HG02642 (cell line): ENCODE measurements around the gene ZNF800.
A peak's percentile ranks its signal among the peaks of the same experiment; 100 is the strongest.

Experiments used
- ATAC-seq: cut with Tn5 transposase; IDR thresholded peaks from one replicate; pipeline ENCODE4 v1.9.1; 2021; ENCODE audit warnings: mild to moderate bottlenecking; ENCODE audit not compliant: unreplicated experiment, poor library complexity

ZNF800 gene

DNA sequence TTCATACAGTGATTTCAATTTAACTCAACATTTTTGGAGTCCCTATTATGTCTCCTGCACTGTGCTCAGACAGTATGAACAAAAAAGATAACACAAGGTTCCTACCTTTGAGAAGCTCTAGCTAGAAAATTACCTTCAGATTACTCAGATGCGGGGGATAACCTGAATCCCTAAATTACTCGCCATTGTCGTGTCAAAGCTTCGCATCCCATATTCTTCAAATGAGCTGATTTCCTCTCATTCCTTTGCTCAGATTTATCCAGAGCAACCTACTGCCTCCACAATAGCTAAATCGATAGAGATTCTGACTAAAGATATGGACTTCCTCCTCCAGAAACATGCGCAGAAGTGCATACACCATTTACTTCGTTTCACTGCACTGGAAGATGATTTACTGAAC is 42.6 kb downstream of the ZNF800 start:
- ATAC-seq: no peak

DNA sequence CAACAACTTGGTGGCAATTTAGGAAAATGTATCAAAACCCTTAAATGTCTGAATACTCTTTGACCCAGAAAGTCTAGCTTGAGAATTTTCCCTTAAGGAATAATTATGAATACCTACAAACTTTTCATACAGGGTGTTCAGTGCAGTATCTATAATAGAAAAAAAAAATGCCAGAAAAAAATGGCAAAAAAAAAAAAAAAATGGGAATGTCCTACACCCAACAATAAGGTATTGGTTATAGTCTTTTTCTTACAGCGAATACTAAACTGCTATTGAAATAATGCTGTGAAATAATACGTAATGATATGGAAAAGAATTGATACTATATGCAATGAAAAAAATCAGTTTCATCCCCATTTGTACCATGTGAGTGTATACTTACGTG is 44.3 kb downstream of the ZNF800 start:
- no peak for ATAC-seq

DNA sequence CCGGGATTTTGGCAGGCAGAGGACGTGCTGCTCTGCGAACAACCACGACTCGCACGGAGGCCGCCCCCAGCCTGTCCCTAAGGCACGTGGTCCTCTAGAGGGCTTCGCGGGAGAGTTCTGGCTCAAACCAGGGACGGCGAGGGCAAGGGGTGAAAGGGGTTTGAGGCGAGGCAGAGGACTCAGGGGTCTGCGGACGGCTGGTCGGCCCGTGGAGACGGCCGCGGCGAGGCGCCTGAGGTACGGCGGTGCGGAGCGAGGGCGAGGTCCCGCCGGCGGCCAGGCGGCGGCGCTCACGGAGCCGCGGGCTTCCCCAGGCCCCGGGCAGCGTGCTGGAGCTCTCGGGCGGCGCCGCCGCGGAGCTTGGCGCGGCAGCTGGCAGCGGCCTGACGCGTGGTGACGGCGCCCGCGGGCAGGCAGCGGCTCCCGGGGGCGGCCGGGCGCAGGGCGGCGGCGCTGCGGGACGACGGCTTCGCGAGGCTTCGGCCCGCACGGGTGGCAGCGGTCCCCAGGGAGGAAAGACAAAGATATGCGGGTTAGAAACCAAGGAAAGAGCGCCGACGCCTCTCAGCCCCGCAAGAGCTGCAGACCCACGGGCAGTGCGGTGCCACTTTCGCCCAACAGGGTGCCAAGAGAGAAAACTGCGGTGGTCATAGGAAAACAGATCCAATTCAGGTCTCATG is 44.8 kb downstream of the ZNF800 start:
- ATAC-seq: peak; percentile 98

DNA sequence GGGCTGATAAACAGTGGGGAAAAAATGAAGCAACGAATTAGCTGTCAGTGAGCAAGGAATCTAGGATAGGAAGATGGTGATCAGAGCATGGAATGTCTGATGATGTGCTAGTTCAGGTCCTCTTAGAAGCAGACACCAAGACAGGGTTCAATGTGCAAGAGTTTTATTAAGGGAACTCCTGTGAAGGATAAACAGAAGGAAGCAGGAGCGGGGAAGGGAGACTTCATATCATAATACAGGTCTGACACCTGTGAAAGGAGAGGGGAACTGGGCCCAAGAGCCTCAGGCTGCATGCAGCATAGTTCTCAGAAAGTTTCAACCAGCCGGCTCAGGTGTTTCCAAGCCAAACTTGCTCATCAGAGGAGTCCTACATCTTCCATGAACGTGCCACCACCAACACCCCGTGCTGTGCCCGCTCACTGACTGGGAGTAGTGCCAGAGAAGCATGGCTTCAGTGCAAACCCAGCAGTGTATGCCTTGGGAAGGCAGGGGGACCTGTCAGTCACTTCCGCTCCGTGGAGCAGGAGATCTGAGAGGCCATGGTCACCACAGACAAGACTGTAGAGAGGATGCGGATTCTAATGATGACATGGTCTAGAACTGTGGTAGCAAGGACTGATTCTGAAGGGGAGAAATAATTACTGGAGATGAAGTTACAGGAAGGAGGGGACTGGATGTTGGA is 45.8 kb downstream of the ZNF800 start:
- no peak for ATAC-seq

- ATAC-seq: no peak
These were observed 49.9 kb downstream of the ZNF800 start for GRCh38 chr7:127342596-127342995.

GRCh38 chr7:127338122-127338521 is 54.4 kb downstream of the ZNF800 start:
- ATAC-seq: no peak

DNA sequence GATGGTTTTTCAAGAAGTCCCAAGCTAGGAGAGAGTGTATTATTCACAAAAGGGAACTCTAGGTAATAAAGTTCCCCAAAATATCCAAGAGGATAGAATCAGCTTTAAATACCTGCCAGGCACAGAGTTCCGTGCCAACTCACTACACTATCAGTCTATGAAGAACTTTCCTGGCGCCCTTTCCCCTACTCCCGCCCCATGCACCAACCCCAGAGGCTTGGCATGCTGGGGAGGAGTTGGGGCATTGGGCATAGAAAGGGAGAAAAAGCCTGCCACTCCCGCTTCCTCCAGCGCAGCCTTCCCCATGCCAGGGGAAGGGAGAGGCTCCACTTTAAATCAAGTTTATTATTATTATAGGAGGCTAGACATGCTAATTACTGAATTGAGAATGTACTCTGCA is 54.9 kb downstream of the ZNF800 start:
- no peak for ATAC-seq

GRCh38 chr7:127336458-127336857 is 56.0 kb downstream of the ZNF800 start:
- no peak for ATAC-seq

DNA sequence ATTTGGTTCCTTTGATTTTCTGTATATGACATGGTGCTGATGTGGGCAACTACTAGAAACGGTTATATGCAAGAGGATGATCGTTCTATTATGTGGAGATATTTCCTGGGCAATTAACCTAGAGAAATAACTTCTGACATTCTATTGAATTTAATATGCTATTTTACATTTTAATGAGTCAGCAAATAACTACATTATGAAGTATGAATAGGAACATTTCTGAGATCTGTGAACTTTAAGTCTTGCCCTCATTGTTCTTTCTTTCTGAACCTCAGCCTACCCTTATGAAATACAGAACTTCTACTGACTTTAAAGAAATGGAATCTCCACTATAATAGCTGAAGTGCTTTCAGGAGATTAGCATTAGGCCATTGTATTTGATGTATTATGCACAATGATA is 59.6 kb downstream of the ZNF800 start:
- ATAC-seq: no peak

- ATAC-seq: no peak
These were observed 62.4 kb downstream of the ZNF800 start for GRCh38 chr7:127330070-127330469.

- no peak for ATAC-seq
These were observed 69.5 kb downstream of the ZNF800 start for GRCh38 chr7:127322832-127323493.

DNA sequence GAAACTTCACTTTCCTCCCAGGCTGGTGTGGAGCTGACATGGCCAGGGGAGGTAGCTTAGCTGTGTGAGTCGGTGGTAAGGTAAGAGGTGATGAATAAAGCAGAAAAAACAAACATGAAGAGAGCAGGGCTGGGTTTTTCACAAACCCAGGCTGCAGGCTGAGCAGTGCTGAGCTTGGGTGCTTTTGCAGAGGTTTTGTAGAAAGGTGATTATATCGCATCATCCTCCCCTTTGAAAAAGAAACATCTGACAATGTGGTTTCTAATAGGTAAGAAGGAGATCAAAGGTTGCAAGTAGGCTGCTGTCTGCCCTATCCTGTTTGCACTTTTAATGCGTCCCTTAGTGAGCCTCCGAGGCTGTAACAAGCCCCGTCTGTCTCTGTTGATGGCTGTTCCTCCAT is 70.2 kb downstream of the ZNF800 start:
- ATAC-seq: no peak

GRCh38 chr7:127320974-127321373 is 71.5 kb downstream of the ZNF800 start:
- ATAC-seq: no peak
